GM12872 (cell line): Measurements from ENCODE around the gene JAG2.

Experiments used
- TF ChIP-seq, protein P1 (sequence below): IDR thresholded peaks from 3 replicates; pipeline ENCODE4 v1.5.1; 2011; ENCODE audit warnings: low read depth, mild to moderate bottlenecking, low read length, moderate library complexity; ENCODE audit not compliant: insufficient read depth

Gene JAG2

DNA sequence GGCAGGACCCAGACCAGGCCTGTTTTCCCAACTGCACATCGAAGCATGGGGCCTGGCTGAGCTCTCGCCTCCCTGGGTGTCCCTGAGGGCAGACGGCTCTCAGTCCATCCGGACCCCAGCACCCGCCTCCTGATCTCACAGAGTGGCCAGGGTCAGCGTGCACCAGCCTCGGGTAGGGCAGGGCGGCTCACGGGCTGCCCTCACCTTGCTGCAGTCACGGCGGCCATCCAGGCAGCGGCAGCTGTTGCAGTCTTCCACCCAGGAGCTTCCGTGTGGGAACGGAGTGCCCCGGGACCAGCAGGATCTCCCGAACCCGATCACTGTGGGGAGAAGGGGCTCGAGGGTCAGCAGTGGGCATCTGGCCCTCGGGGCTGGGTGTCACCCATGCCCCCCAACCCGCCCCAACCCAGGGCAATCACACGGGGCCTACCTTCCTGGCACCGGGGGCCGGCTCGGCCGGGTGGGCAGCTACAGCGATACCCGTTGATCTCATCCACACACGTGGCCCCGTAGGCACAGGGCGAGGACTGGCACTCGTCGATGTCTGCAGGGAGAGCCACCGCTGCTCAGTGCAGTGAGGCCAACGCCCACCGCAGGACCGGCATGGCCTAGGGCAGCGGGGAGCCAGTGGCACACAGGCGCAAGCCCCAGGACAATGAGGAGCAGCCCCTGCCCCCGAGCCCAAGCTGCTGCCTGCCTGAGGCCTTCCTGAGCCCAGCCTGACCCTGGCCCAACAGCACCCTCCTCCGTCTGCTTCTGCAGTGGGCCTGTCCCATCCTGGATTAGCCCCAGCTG, 22.2 kb downstream of the JAG2 start:
- TF ChIP-seq, protein P1, sequence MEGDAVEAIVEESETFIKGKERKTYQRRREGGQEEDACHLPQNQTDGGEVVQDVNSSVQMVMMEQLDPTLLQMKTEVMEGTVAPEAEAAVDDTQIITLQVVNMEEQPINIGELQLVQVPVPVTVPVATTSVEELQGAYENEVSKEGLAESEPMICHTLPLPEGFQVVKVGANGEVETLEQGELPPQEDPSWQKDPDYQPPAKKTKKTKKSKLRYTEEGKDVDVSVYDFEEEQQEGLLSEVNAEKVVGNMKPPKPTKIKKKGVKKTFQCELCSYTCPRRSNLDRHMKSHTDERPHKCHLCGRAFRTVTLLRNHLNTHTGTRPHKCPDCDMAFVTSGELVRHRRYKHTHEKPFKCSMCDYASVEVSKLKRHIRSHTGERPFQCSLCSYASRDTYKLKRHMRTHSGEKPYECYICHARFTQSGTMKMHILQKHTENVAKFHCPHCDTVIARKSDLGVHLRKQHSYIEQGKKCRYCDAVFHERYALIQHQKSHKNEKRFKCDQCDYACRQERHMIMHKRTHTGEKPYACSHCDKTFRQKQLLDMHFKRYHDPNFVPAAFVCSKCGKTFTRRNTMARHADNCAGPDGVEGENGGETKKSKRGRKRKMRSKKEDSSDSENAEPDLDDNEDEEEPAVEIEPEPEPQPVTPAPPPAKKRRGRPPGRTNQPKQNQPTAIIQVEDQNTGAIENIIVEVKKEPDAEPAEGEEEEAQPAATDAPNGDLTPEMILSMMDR, result no peak

DNA sequence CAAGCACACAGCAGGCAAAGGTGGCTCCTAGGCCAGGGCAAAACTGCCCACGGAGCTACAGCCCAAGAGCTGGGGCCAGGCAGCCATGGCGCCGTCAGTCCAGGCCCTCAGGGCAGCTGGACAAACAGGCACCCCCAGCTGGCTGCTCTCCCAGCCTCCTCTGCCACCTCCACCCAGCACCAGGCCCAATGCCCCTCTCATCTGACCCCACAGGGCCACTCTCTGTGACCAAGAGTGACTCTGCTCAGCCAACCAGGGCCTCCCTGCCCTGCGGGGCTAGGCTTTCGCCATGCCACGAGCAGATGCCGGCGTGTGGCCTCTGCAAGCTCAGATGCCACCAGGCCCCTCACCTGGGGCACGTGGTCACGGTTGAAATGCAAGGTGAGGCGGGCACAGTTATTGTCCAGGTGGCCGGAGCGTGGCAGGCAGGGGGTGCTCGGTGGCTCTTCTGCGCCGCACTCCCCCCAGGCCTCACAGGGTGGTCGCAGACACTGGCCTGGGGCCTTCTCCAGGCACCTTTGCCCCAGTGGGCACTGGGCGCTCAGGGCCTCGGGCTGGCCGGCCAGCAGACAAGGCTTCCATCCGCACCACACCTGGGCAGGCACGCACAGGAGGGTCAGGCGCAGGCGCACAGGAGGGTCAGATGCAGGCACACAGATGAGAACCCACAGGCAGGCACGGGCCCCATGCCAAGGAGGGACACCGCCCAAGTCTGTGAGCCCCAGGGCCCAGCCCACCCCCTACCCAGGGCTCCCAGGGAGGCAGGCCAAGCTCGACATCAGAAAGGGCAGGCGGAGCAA, 23.0 kb downstream of the JAG2 start:
- TF ChIP-seq, protein P1, result no peak

DNA sequence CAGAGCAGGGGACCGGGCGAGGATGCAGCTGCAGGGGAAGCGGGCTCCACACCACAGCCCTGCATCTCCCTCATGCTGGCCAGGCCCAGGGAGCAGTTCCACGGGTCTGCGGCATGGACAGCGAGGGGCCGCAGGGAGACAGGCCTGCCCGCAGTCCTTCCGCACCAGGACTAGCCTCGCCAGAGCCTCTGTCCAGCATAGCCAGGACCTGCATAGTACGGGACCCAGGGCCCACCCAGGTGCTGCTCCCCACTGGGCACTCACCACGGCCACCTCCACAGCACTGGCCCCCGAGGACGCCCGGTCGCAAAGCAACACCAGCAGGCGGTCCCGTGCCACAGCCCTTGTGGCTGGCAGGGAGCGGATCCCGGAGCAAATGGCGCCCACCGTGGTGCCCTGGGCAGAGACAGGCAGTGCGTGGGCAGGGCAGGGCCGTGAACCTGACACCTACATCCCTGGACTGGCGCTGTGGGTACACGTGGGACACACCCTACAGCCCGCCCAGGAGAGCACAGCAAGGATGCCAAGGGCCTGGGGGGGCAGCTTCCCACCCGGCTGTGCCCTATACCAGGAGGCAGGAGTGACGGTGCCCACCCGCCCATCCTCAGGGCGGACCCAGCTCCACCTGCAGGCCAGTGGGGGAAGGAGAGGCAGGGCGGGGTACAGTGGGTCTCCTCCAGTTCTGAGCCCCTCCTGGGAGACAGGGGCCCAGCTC, 23.8 kb downstream of the JAG2 start:
- TF ChIP-seq, protein P1, result 0 out of 3 replicates have a peak, but pooled peaks have one; percentile 5

DNA sequence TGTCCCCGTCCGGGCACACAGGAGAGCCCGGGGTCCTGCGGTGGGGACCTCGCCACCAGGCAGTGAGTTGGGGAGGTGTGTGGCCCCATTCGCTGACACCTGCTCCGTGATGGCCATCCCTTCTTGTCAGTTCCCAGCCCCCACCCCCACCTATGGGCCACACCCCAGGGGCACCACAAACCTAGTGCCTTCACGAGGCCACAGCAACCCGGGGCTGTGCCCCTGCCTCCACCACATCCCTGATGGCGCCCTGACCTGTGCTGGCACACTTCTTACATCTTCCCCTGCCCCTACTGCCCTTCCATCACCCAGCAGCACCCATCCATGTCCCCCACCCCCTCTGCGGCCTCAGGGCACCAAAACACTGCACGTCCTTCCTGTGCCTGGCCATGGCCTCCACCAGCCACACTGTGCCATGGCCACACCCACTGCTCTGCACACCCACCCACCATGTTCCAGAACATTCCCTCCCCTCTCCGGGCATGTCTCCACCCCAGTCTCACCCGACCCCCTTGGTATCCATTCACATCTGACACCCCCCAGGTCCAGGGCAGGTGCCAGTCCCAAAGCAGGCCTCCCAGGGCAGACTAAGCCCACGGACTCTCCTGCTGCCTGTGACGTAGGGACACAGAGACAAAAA, 24.4 kb downstream of the JAG2 start:
- TF ChIP-seq, protein P1, result no peak

DNA sequence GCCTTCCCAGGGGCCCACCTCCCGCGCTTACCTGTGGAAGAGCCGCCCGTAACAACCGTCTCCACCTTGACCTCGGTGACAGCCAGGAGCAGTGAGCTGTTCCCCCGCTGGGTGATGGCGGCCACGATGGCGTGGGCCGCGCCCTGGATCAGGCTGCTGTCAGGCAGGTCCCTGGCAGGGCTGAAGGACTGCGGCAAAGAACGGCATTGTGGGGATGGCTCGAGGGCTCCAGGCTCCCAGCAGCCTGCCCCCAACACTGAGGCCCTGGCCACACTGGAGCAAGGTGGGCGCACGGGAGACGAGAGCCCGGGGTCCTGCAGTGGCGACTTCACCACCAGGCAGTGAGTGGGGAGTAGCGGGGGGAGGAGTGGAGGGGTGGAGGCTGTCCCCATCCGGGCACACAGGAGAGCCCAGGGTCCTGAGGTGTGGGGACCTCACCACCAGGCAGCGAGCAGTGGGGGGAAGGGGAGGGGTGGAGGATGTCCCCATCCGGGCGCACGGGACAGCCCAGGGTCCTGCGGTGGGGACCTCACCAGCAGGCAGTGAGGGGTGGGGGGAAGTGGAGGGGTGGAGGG, 25.0 kb downstream of the JAG2 start:
- TF ChIP-seq, protein P1, result no peak

DNA sequence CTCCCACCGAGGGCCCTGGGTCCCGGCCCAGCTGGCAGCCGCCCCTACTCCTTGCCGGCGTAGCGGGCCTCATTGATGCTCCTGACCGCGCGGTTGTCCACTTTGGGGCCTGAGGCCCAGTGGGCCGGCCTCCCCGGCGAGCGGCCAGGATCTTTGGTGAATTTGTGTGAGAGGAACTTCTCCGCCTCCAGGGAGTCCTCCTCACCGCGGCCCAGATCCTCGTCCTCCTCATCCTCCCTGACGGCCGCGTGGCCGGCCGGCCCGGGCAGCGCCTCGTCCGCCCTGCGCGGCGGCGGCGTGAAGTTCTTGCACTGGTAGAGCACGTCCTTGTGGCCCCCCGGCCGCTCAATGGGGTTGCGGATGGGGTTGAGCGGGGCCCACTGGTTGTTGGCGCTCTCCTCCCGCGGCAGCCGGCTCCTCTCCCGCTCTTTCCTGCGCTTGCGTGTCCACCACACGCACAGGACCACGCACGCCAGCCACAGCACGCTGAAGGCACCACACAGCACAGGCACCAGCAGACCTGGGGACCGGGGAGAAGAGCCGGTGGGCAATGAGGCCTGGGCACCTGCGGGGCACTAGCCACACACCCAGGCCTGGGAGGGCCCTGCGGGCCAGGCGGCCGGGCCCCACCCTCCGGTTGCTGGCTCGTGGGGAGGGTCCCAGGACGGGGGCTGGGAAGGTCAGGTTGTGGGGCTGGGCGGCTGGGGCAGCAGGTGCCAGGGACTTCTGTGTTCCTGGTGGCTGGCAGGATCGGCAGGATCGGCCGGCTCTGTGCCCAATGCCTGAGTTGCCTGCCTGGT, 25.7 kb downstream of the JAG2 start:
- TF ChIP-seq, protein P1, result no peak
